Mesodermal cell (in vitro differentiated cells): Measurements from ENCODE around the gene EGFR.

ENCODE experiments used
- H3K27ac ChIP-seq: 2 replicates; pipeline ENCODE4 v1.7.0; 2013; ENCODE audit warnings: mild to moderate bottlenecking, low read depth, low read length, moderate library complexity; ENCODE audit not compliant: severe bottlenecking
- H3K36me3 ChIP-seq: 2 replicates; pipeline ENCODE4 v1.7.1; 2013; ENCODE audit warnings: mild to moderate bottlenecking, low read length, moderate library complexity; ENCODE audit not compliant: control insufficient read depth, insufficient read depth
- H3K4me1 ChIP-seq: one replicate; pipeline ENCODE4 v1.7.1; 2013; ENCODE audit warnings: mild to moderate bottlenecking, low read length; ENCODE audit not compliant: insufficient read depth, control insufficient read depth, poor library complexity, severe bottlenecking
- H3K4me3 ChIP-seq: 2 replicates; pipeline ENCODE4 v1.7.0; 2013; ENCODE audit warnings: low read length, control low read depth, mild to moderate bottlenecking; ENCODE audit not compliant: insufficient read depth, poor library complexity, severe bottlenecking; ENCODE audit errors: extremely low read depth
- H3K9me3 ChIP-seq: 2 replicates; pipeline ENCODE4 v1.7.1; 2013; ENCODE audit warnings: mild to moderate bottlenecking, low read length, moderate library complexity; ENCODE audit not compliant: control insufficient read depth
- WGBS, 2 experiments: methylation state at CpG; one replicate each; pipeline ENCODE4 v1.1.5; 2013; ENCODE audit warnings: missing lambda C conversion rate in 2 of 2; ENCODE audit not compliant: insufficient coverage in 2 of 2; 5-methylcytosine and 5-hydroxymethylcytosine counted together

EGFR gene

DNA sequence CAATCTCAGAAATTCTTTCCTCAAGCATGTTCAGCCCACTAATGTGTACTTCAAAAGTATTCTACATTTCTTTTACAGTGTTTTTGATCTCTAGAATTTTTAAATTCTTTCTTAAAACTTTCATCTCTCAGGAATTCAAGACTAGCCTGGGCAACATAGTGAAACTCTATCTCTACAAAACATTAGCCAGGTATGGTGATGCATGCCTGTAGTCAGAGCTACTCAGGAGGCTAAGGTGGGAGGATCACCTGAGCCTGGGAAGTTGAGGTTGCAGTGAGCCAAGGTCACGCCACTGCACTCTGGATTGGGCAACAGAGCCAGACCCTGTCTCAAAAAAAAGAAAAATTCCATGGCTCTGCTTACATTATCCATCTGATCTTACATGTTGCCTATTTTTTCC is 5.0 kb upstream of the EGFR start:
- 100% methylated on average over 1 of the region's 1 CpG for WGBS, 2 experiments
- H3K36me3 ChIP-seq, result no peaks in the 10 kb centered on the region
- no peaks in the 10 kb centered on the region for H3K4me1 ChIP-seq
- H3K9me3 ChIP-seq, result no peaks in the 10 kb centered on the region
- H3K4me3 ChIP-seq, result no peak overlapping the region
- no peak overlapping the region for H3K27ac ChIP-seq

DNA sequence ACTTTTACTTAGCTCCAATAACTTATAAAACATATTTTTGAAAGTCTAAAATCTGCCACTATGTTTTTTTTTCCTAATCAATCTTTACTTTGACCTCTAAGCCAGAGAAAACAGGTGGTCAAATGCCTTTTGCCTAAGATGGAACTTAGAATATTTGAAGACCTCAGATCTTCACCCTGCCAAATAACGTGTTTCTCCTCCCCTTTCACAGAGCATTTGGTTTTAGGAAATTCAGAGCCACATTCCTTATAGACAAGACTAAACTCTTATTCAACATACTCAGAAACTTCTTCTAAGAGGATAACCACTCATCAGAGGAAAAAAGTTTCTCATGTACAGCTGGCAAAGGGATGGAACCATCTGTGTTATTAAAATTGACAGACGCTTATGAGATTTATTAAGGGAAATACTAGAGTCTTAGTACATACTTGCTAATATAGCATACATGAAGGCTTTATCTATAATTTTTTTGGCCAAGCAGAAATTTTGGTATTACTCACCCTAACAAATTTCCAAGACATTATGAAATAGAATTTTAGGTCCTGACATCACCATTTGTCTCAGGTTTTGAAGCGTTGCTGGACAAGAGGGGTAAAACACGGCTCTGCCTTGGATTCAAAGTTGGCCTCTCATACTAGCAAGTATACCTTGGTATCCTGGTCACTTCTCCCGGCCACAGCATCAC is 2.6 kb upstream of the EGFR start:
- Histone ChIP-seq H3K36me3 (no peaks in the 10 kb centered on the region), H3K9me3 (no peaks in the 10 kb centered on the region), H3K27ac (no peak overlapping the region), H3K4me1 (no peaks in the 10 kb centered on the region), H3K4me3 (no peak overlapping the region)
- 93 to 100% methylated on average over 3 to 4 of the region's 5 CpGs for WGBS, 2 experiments

DNA sequence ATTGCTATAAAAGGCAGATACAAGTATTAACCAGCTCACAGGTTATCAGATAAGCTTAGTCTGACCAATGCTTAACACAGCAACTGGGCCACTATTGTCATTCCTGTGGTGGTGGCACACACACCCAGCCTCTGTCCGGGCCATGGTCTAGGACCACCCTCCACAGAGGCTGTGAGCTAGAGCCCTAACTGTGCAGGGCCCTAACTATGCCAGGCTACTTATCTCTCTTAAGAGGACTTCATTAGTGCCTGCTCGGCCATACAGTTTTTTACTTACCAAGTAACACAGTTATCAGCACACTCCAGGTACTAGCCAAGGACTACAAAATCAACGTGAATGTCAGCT is 2.1 kb upstream of the EGFR start:
- no peak overlapping the region for H3K4me3 ChIP-seq
- no peak overlapping the region for H3K27ac ChIP-seq
- no peaks in the 10 kb centered on the region for H3K9me3 ChIP-seq
- H3K4me1 ChIP-seq, result no peaks in the 10 kb centered on the region
- 86 to 94% methylated on average over 2 to 3 of the region's 3 CpGs for WGBS, 2 experiments
- no peaks in the 10 kb centered on the region for H3K36me3 ChIP-seq

DNA sequence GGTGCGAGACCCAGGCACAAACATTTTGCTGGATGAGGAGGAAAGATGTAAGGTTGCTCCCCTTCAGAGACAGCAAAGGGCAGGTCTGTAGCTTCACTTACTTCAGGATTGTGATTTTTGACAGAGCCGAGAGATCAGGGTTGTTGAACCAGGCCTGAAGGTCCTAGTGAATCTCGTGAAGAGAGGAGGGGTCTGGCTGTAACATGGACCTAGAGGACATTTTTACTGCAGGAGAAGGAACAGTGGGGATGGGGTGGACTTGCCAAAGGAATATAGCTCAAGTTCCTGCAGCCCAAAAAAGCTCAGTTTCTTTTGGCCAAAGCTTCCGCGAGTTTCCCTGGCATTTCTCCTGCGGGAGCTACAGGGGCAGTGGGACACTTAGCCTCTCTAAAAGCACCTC is 976 bp upstream of the EGFR start:
- WGBS, 2 experiments, result 82 to 96% methylated on average over 6 of the region's 6 CpGs
- no peak overlapping the region for H3K27ac ChIP-seq
- H3K4me3 ChIP-seq, result no peak overlapping the region
- H3K36me3 ChIP-seq, result no peaks in the 10 kb centered on the region
- H3K9me3 ChIP-seq, result no peaks in the 10 kb centered on the region
- H3K4me1 ChIP-seq, result no peaks in the 10 kb centered on the region

DNA sequence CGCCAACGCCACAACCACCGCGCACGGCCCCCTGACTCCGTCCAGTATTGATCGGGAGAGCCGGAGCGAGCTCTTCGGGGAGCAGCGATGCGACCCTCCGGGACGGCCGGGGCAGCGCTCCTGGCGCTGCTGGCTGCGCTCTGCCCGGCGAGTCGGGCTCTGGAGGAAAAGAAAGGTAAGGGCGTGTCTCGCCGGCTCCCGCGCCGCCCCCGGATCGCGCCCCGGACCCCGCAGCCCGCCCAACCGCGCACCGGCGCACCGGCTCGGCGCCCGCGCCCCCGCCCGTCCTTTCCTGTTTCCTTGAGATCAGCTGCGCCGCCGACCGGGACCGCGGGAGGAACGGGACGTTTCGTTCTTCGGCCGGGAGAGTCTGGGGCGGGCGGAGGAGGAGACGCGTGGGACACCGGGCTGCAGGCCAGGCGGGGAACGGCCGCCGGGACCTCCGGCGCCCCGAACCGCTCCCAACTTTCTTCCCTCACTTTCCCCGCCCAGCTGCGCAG is 424 bp downstream of the EGFR start:
- 0 to 1% methylated on average over 31 to 63 of the region's 70 CpGs for WGBS, 2 experiments
- H3K27ac ChIP-seq, result no peak overlapping the region

DNA sequence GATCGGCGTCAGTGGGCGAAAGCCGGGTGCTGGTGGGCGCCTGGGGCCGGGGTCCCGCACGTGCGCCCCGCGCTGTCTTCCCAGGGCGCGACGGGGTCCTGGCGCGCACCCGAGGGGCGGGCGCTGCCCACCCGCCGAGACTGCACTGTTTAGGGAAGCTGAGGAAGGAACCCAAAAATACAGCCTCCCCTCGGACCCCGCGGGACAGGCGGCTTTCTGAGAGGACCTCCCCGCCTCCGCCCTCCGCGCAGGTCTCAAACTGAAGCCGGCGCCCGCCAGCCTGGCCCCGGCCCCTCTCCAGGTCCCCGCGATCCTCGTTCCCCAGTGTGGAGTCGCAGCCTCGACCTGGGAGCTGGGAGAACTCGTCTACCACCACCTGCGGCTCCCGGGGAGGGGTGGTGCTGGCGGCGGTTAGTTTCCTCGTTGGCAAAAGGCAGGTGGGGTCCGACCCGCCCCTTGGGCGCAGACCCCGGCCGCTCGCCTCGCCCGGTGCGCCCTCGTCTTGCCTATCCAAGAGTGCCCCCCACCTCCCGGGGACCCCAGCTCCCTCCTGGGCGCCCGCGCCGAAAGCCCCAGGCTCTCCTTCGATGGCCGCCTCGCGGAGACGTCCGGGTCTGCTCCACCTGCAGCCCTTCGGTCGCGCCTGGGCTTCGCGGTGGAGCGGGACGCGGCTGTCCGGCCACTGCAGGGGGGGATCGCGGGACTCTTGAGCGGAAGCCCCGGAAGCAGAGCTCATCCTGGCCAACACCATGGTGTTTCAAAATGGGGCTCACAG is 1.1 kb downstream of the EGFR start:
- peak overlapping the region; percentile 56 for H3K4me3 ChIP-seq
- WGBS, 2 experiments, result 1 to 3% methylated on average over 43 to 54 of the region's 78 CpGs

More for the DNA sequence above, 424 bp downstream of the EGFR start:
- peak overlapping the region; percentile 56 for H3K4me3 ChIP-seq
- H3K36me3 ChIP-seq, result no peaks in the 10 kb centered on the region
- no peaks in the 10 kb centered on the region for H3K9me3 ChIP-seq
- H3K4me1 ChIP-seq, result no peaks in the 10 kb centered on the region

DNA sequence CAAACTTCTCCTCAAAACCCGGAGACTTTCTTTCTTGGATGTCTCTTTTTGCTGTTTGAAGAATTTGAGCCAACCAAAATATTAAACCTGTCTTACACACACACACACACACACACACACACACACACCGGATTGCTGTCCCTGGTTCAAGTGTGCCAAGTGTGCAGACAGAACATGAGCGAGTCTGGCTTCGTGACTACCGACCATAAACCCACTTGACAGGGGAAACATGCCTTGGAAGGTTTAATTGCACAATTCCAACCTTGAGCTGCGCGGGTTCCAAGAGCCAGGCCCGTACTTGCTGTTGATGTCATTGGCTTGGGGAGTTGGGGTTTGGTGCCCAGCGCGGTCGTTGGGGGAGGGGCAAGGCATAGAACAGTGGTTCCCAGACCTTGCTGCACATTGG is 1.7 kb downstream of the EGFR start:
- Histone ChIP-seq H3K27ac (no peak overlapping the region), H3K36me3 (no peaks in the 10 kb centered on the region), H3K4me3 (peak overlapping the region; percentile 56), H3K9me3 (no peaks in the 10 kb centered on the region), H3K4me1 (no peaks in the 10 kb centered on the region)
- WGBS, 2 experiments, result 93 to 95% methylated on average over 7 to 8 of the region's 11 CpGs

More for the DNA sequence above, 1.1 kb downstream of the EGFR start:
- no peaks in the 10 kb centered on the region for H3K4me1 ChIP-seq
- H3K9me3 ChIP-seq, result no peaks in the 10 kb centered on the region
- no peaks in the 10 kb centered on the region for H3K36me3 ChIP-seq
- no peak overlapping the region for H3K27ac ChIP-seq

DNA sequence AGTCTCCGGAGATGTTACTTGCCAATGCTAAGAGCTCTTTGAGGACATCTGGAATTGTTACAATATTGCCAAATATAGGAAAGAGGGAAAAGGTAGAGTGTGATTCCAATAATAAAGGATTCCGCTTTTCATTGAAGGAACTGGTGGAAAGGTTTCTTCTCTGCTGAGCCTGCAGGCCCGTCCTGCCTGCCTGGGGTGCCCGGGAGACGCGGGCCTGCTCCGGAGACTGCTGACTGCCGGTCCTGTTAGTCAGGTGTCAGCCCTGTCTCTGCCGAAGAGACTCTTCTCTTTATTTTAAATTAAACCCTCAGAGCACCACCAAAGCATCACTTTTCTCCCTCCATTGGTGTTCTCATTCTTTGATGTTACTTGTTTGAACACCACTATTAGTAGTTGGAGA is 2.2 kb downstream of the EGFR start:
- no peak overlapping the region for H3K4me3 ChIP-seq
- H3K4me1 ChIP-seq, result no peaks in the 10 kb centered on the region
- no peaks in the 10 kb centered on the region for H3K9me3 ChIP-seq
- no peak overlapping the region for H3K27ac ChIP-seq
- no peaks in the 10 kb centered on the region for H3K36me3 ChIP-seq
- WGBS, 2 experiments, result 88% methylated on average over 8 of the region's 9 CpGs

DNA sequence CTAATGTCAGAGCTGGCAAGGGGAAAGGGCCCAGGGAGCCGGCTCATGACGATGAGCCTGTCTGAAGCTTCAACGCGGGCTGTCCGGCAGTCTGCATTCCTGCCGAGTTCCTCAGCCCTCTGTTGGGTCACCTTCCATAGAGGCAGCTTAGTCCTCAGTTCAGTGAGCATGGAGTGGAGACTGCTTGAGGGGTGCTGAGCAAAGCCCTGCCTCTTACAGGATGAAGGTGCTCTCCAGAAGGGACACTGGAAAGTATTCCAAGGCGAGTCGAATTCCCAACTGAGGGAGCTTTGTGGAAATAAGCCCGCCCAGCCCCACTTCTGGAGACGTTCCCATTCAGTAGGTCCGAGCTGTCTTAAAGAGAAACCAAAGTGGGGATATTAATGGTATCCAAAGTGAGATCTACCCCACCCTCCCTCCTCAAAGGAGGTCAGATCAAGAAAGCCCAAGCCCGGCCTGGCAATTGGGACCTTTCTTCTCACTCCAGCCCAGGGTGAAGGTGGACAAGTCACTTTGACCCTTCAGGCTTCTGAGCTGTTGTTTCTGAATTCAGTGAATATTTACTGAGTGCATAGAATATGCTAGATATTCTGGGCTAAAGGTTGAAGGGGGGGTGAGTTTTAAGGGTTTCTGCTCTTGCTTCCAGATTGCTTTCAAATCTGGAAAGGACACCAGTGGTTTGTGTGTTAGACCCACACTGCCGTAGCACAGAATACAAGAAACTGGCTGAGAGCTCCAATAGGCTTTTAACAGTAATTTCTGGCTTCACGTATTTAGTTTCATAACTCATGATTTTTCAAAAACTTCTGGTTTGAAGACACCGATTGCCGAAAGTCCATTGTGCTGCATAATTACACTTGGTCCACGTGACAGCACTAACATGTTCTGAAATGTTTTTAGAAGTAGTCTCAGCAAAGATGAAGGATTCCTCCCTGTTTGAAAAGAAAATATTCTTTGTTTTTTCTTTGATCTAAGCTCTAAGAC is 3.5 kb downstream of the EGFR start:
- WGBS, 2 experiments, result 91 to 93% methylated on average over 16 of the region's 17 CpGs
- Histone ChIP-seq H3K4me1 (peaks cover 3% of the 10 kb centered on the region), H3K36me3 (no peaks in the 10 kb centered on the region), H3K27ac (no peak overlapping the region), H3K4me3 (no peak overlapping the region), H3K9me3 (no peaks in the 10 kb centered on the region)

DNA sequence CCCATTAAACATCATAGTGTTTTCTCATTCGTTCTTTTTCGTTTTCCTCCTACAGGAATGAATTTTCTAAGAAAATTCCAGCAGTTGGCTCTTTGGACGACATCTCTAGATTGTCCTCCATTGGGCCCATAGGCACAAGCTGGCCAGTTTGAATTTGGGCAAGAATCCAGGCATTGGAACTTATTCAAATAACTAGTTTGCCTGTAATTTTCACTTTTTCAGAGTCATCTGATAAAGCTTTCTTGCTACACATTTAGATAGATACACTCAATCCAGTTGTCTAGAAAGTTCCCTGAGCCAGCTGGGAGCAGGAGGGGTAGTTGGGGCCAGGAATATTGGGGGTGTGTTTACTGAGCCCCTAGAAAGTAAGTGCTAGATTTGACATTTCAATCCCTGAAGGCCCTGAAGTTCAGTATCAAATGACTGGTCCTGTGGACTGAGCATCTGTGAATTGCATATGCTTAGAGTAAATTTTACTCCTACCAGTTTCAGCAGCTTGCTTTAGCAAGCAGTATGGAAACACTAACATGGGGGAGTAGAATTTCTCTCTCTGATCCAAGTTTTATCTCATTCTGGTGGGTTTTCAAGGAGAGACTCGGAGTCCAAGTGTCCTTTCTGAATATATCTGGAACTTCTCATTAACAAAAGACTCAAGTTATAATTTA is 5.2 kb downstream of the EGFR start:
- H3K27ac ChIP-seq, result no peak overlapping the region
- H3K36me3 ChIP-seq, result no peaks in the 10 kb centered on the region
- no peak overlapping the region for H3K4me3 ChIP-seq
- no peaks in the 10 kb centered on the region for H3K9me3 ChIP-seq
- 91 to 96% methylated on average over 2 to 3 of the region's 4 CpGs for WGBS, 2 experiments
- H3K4me1 ChIP-seq, result peaks cover 3% of the 10 kb centered on the region
